Retinal pigment epithelial cell (primary cell): ENCODE results near the gene SMPD3.

ENCODE experiments used
- DNase-seq: peaks from one replicate; pipeline ENCODE4 v3.0.0-alpha.2; 2010; ENCODE audit warnings: low read depth
- H3K4me3 ChIP-seq: 2 replicates; pipeline ENCODE4 v1.5.1; 2011; ENCODE audit warnings: mild to moderate bottlenecking, low read length, control low read depth, moderate library complexity
- CTCF ChIP-seq: conservative IDR thresholded peaks from 2 replicates; pipeline ENCODE4 v1.5.1; 2011; ENCODE audit warnings: low read depth, low read length, control low read depth, inconsistent platforms

Gene SMPD3

DNA sequence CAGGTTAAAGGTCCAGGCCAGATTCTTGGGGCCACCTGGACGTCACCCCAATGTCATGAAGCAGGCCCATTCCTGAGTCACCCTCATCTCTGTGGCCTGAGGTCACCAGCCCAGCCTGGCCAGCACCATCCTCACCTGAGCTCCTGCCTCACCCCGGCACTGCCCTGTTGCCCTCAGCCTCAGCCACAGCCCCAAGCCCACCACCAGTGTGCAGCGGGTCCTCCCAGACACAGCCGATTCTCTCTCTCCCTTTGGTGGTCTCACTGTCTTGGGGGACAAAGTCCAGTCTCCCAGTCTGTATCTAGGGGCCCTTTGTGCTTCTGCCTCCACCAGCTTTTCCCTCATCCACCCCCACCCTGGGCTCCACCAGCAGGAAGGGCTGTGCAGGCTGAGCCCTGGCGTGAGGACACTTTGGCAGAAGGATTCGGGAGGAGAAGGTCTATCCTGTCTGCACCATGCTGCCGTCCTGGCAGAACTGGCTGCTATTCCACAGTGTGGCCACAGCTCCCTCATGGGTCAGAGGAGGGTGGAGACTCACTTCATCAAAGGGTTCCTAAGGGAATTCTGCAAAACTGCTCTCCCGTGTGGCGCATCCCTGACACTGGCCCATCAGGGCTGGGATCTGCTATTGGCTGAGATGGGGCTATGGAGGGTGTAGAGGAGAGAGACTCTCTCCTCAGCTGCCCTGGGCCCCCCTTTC is 73.2 kb downstream of the SMPD3 start:
- TF ChIP-seq CTCF = no peak

GRCh38 chr16:68374246-68374805 is 74.0 kb downstream of the SMPD3 start:
- H3K4me3 ChIP-seq = no peak overlapping the region
- DNase-seq = no peak
- TF ChIP-seq CTCF = no peak

More for the DNA sequence above, 73.2 kb downstream of the SMPD3 start:
- H3K4me3 ChIP-seq = no peak overlapping the region
- no peak for DNase-seq

DNA sequence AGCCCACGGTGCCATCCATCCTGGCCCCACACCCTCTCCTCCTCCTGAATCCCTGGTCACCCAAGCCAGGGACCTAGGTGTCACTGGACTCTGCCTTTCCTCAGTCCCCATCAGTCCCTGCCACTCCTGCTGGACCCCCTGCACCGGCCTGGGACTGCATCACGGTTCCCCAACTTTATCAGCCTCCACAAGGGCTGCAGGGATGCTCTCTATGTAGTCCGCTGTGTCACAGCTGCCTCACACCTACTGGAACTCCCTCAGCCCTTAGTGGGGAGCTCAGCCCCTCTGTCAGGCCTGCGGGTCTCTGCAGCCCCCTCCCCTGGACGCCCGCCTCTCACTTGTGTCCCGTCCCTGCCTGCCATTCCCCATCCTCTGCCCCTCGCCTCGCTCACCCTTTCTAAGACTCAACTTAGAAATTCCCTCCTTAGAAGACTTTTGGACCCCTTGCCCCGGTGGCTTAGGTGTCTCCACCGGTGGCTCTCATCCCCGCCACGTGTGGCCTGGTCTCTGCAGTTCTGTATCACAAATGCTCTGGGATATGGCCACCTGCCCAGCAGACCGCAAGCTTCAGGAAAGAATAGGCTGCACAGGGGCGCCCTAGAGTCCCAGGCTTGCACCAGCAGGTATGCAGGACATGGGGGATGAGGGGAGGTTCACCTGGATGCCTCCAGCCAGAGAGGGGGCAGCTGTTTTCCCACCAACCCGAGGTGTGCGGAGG is 74.6 kb downstream of the SMPD3 start:
- no peak for TF ChIP-seq CTCF
- DNase-seq = no peak
- H3K4me3 ChIP-seq = no peak overlapping the region

- TF ChIP-seq CTCF = no peak
- H3K4me3 ChIP-seq = no peak overlapping the region
Measured at GRCh38 chr16:68372806-68373205, 75.5 kb downstream of the SMPD3 start.

GRCh38 chr16:68372381-68372720 is 76.0 kb downstream of the SMPD3 start:
- TF ChIP-seq CTCF = no peak
- H3K4me3 ChIP-seq = no peak overlapping the region
- no peak for DNase-seq

More at GRCh38 chr16:68372806-68373205, 75.5 kb downstream of the SMPD3 start:
- no peak for DNase-seq

DNA sequence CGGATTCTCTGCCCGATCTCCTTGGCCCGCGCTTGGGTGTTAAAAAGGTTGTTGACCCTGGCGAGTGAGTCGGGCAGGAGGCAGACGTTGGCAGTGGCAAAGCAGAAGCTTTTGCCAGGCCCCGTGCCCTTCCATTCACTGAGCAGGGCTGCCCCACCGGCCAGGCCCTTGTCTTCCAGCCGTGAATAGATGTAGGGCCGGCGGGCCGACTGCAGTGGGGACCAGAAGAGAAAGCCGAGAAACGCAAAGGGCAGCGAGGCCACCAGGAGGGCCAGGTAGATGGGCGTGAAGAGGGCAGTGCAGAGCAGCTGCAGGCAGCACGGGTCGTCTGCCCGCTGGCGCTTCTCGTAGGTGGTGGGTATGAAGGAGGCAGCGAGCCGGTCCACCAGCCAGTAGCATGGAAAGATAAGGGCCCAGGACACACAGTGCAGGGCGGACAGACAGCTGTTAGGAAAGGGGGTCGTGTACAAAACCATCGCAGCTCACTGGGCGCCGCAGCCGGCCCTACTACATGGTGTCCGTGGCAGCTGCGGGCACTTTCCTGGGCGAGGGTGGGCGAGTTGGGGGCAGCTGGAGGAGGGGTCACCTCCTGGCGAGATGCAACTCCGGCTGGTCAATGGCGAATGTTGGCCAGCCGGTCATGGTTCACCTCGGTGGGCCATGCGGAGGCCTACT is 76.5 kb downstream of the SMPD3 start:
- no peak for DNase-seq
- no peak for TF ChIP-seq CTCF
- no peak overlapping the region for H3K4me3 ChIP-seq

DNA sequence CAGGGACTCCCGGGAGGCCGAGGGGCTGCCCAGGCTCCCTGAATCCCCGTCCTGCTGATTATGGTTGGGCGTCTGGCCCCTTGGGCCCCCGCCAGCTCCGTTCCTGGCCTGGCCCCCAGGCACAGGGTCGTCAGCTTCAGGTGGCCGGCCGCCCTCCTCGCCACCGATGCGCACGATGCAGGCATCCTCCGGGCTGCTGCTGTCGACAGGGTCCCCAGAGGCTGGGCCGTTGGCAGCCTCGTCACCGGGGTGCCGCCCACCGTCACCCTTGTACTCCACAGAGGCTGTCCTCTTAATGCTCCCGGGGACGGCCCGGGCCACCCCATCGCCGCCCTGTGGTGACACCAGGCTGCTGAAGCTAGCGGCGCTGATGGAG is 77.0 kb downstream of the SMPD3 start:
- TF ChIP-seq CTCF = no peak
- no peak for DNase-seq
- no peak overlapping the region for H3K4me3 ChIP-seq
